ENCODE results near the gene PTPRM.

DNA sequence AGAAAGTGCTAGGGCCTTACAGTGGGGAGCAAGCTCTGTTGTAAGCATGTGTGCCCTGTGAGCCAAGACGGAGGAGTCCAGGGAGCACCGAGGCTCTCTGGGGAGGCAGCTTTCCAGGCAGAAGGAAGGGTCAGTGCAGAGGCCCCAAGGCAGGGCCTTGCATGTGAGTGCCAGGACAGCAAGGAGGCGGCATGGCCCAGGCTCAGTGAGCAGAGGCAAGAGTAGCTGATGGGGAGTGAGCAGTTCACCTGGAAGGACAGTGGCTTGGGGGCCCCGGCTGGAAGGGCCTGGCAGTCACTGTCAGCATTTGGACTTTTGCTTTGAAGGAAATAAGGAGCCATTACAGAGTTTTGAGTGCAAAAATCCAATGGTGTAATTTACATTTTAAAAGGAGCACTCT is 818.3 kb downstream of the PTPRM start:
- TF ChIP-seq, protein P1, sequence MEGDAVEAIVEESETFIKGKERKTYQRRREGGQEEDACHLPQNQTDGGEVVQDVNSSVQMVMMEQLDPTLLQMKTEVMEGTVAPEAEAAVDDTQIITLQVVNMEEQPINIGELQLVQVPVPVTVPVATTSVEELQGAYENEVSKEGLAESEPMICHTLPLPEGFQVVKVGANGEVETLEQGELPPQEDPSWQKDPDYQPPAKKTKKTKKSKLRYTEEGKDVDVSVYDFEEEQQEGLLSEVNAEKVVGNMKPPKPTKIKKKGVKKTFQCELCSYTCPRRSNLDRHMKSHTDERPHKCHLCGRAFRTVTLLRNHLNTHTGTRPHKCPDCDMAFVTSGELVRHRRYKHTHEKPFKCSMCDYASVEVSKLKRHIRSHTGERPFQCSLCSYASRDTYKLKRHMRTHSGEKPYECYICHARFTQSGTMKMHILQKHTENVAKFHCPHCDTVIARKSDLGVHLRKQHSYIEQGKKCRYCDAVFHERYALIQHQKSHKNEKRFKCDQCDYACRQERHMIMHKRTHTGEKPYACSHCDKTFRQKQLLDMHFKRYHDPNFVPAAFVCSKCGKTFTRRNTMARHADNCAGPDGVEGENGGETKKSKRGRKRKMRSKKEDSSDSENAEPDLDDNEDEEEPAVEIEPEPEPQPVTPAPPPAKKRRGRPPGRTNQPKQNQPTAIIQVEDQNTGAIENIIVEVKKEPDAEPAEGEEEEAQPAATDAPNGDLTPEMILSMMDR (IDR thresholded peaks at IDR 0.05), result no peak
- TF ChIP-seq POLR2AphosphoS5 (IDR thresholded peaks at IDR 0.05), result no peak
- TF ChIP-seq EP300 (IDR thresholded peaks at IDR 0.05; ENCODE audit: low read depth), result no peak
